ENCODE measurements around the gene SHFL. TPM values are rescaled to one million over a fixed set of nuclear protein-coding genes. Genes with fewer than 3 reads are reported as not detected.

Gene SHFL
- total RNA-seq, 4 donors from 2014 or later = 2.2 to 11.2 (median 2.8) TPM

GRCh38 chr19:10095948-10096614 is 10.0 kb downstream of the SHFL start:
- in situ Hi-C loops (cut with MboI; ENCODE audit: low sequenced_read_pairs in 4 of 4) = no loop called here
- ATAC-seq (peak; percentile 89 to 93), DNase-seq (peak; percentile 41 to 68)
- peak overlapping the region; percentile 31 to 63 (median 52) for H3K4me3 ChIP-seq
- H3K27ac ChIP-seq = peak overlapping the region; percentile 58 to 70 (median 66)
- no peaks in the 10 kb centered on the region for H3K36me3 ChIP-seq
- peaks cover 0 to 13% (median 9%) of the 10 kb centered on the region in 3 donors for H3K27me3 ChIP-seq
- no peaks in the 10 kb centered on the region for H3K9me3 ChIP-seq
- TF ChIP-seq POLR2A (IDR thresholded peaks at IDR 0.05) = peak in 1 of 2 donors; percentile 10
- peak in 1 of 5 experiments; percentile 22 for TF ChIP-seq CTCF (IDR thresholded peaks at IDR 0.05 in 4 of 5, conservative IDR thresholded peaks at IDR 0.05 in 1 of 5)
- intact Hi-C loops (cut with DNase I; ENCODE audit: low total_unique reads) = no loop called here
- peaks cover 5 to 6% of the 10 kb centered on the region in 2 donors for H3K4me1 ChIP-seq

- ATAC-seq (no peak), DNase-seq (no peak)
- in situ Hi-C loops (cut with MboI; ENCODE audit: low sequenced_read_pairs in 4 of 4) = no loop called here
Observed at GRCh38 chr19:10096615-10096963, 10.5 kb downstream of the SHFL start.

GRCh38 chr19:10100163-10100785 is 14.2 kb downstream of the SHFL start:
- intact Hi-C loops (cut with DNase I; ENCODE audit: low total_unique reads) (no loop called here), in situ Hi-C loops (cut with MboI; ENCODE audit: low sequenced_read_pairs in 4 of 4) (loop anchor here in 1 of 4 donors (10.0 kb wide), 1 partner anchor 295 kb away; no protein-coding TSS in a partner anchor)
- Histone ChIP-seq H3K27me3 (peaks cover 0 to 6% (median under 1%) of the 10 kb centered on the region in 3 donors), H3K4me3 (no peak overlapping the region), H3K36me3 (no peaks in the 10 kb centered on the region), H3K27ac (no peak overlapping the region), H3K4me1 (peaks cover 5 to 6% of the 10 kb centered on the region in 2 donors), H3K9me3 (no peaks in the 10 kb centered on the region)
- ATAC-seq = no peak
- DNase-seq = no peak
- no peak for TF ChIP-seq CTCF (IDR thresholded peaks at IDR 0.05 in 4 of 5, conservative IDR thresholded peaks at IDR 0.05 in 1 of 5)
- no peak for TF ChIP-seq POLR2A (IDR thresholded peaks at IDR 0.05)

More at GRCh38 chr19:10096615-10096963, 10.5 kb downstream of the SHFL start:
- no peak for TF ChIP-seq CTCF (IDR thresholded peaks at IDR 0.05 in 4 of 5, conservative IDR thresholded peaks at IDR 0.05 in 1 of 5)
- no peak for TF ChIP-seq POLR2A (IDR thresholded peaks at IDR 0.05)
- intact Hi-C loops (cut with DNase I; ENCODE audit: low total_unique reads) = no loop called here
- H3K27me3 ChIP-seq = peaks cover 0 to 13% (median 9%) of the 10 kb centered on the region in 3 donors
- peak overlapping the region in 2 of 4 donors; percentile 31 to 50 for H3K27ac ChIP-seq
- H3K36me3 ChIP-seq = no peaks in the 10 kb centered on the region
- H3K9me3 ChIP-seq = no peaks in the 10 kb centered on the region
- H3K4me3 ChIP-seq = peak overlapping the region; percentile 31 to 63 (median 52)
- peaks cover 5 to 6% of the 10 kb centered on the region in 2 donors for H3K4me1 ChIP-seq

- in situ Hi-C loops (cut with MboI; ENCODE audit: low sequenced_read_pairs in 4 of 4) = loop anchor here in 1 of 4 donors (10.0 kb wide), 1 partner anchor 292 kb away; no protein-coding TSS in a partner anchor
Observed at GRCh38 chr19:10102787-10103236, 16.7 kb downstream of the SHFL start.

More at GRCh38 chr19:10102787-10103236, 16.7 kb downstream of the SHFL start:
- no peak overlapping the region for H3K27ac ChIP-seq
- peaks cover 7 to 15% of the 10 kb centered on the region in 2 donors for H3K4me1 ChIP-seq
- no peak overlapping the region for H3K4me3 ChIP-seq
- no peaks in the 10 kb centered on the region for H3K9me3 ChIP-seq
- ATAC-seq (no peak), DNase-seq (no peak)
- TF ChIP-seq CTCF (IDR thresholded peaks at IDR 0.05 in 4 of 5, conservative IDR thresholded peaks at IDR 0.05 in 1 of 5) = no peak
- no peak for TF ChIP-seq POLR2A (IDR thresholded peaks at IDR 0.05)
- intact Hi-C loops (cut with DNase I; ENCODE audit: low total_unique reads) = no loop called here
- H3K36me3 ChIP-seq = peaks cover 0 to 6% of the 10 kb centered on the region in 2 donors
- no peaks in the 10 kb centered on the region for H3K27me3 ChIP-seq

Measured in gastrocnemius medialis (tissue), 4 donors.